Brain microvascular endothelial cell (primary cell): ENCODE measurements around the gene ANKRD12.

Experiments
- DNase-seq: peaks from one replicate; pipeline ENCODE4 v3.0.0-alpha.2; 2020
- H3K27ac ChIP-seq: fragments of 250-450 bp; sonication (Bioruptor Pico); 2 replicates; pipeline ENCODE4 v1.5.1; 2020; ENCODE audit warnings: mild to moderate bottlenecking, moderate library complexity
- H3K27me3 ChIP-seq: fragments of 250-450 bp; sonication (Bioruptor Pico); replicated peaks from 2 replicates; pipeline ENCODE4 v1.5.1; 2020; ENCODE audit warnings: mild to moderate bottlenecking
- H3K36me3 ChIP-seq: fragments of 250-450 bp; sonication (Bioruptor Pico); replicated peaks from 2 replicates; pipeline ENCODE4 v1.5.1; 2020; ENCODE audit warnings: mild to moderate bottlenecking
- H3K4me3 ChIP-seq: 2 replicates; pipeline ENCODE4 v1.5.1; 2011; ENCODE audit warnings: low read depth, mild to moderate bottlenecking, control low read depth, low read length, moderate library complexity
- CTCF ChIP-seq: IDR thresholded peaks from 2 replicates; pipeline ENCODE4 v1.5.1; 2011; ENCODE audit warnings: low read depth, mild to moderate bottlenecking, moderate library complexity, low read length, control low read depth, inconsistent platforms; ENCODE audit errors: missing control alignments
- in situ Hi-C: cut with HindIII; loops from 2 replicates; pipeline ENCODE4 v1.10.0; 2017; ENCODE audit warnings: low sequenced_read_pairs, low pct_ligation_motif_present

Gene ANKRD12

DNA sequence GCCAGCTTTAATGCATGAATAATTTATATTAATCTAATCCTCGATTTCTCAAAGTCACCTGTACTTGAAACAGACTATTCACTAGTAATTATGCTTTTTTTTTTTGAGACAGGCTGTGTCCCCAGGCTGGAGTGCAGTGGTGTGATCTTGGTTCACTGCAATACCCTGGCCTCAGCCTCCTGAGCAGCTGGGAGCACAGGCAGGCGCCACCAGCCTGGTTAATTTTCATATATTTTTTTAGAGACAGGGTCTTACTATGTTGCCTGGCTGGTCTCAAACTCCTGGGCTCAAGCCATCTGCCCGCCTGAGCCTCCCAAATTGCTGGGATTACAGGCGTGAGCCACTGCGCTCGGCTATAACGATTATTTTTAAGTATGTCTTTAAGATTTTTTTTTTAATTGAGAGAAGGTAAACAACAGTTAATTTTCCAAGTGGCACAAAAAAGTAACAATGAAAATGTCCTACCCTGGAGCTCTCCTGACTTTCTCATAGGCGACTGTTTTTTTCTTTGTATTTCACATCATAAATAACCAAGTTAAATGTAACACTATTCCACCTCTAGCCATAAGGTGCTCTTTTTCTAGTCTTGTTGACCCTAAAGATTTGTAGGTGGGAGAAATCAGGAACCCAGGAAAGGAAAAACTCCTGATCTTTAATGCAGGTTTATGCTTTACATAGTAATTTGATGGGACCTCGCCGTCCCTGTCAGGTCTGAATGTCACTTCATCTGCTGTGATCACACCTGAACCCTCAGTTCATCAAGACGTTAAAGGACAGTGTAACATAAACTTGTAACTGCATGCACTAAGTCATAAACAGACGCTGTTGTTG lies 1.3 kb upstream of the ANKRD12 start:
- no peaks in the 10 kb centered on the region for H3K27me3 ChIP-seq
- TF ChIP-seq CTCF = no peak
- peaks cover 6% of the 10 kb centered on the region for H3K36me3 ChIP-seq
- in situ Hi-C loops = no loop called here
- peak overlapping the region; percentile 82 for H3K4me3 ChIP-seq
- H3K27ac ChIP-seq = peak overlapping the region; percentile 96
- DNase-seq = no peak

- H3K27ac ChIP-seq = peak overlapping the region; percentile 96
- no peak for TF ChIP-seq CTCF
- DNase-seq = no peak
These were observed 668 bp upstream of the ANKRD12 start for GRCh38 chr18:9135912-9136314.

GRCh38 chr18:9137168-9138066 lies 836 bp downstream of the ANKRD12 start:
- peaks cover 3% of the 10 kb centered on the region for H3K36me3 ChIP-seq
- peak overlapping the region; percentile 84 for H3K4me3 ChIP-seq
- H3K27ac ChIP-seq = peak overlapping the region; percentile 96
- DNase-seq = peak; percentile 77
- TF ChIP-seq CTCF = no peak
- in situ Hi-C loops = no loop called here
- H3K27me3 ChIP-seq = no peaks in the 10 kb centered on the region

More at GRCh38 chr18:9135912-9136314, 668 bp upstream of the ANKRD12 start:
- peaks cover 6% of the 10 kb centered on the region for H3K36me3 ChIP-seq
- in situ Hi-C loops = no loop called here
- H3K27me3 ChIP-seq = no peaks in the 10 kb centered on the region
- peak overlapping the region; percentile 82 for H3K4me3 ChIP-seq

- Histone ChIP-seq H3K27me3 (no peaks in the 10 kb centered on the region), H3K36me3 (peaks cover 3% of the 10 kb centered on the region), H3K4me3 (no peak overlapping the region), H3K27ac (no peak overlapping the region)
- DNase-seq = no peak
- in situ Hi-C loops = no loop called here
- TF ChIP-seq CTCF = no peak
These were observed 2.9 kb downstream of the ANKRD12 start for GRCh38 chr18:9139400-9140039.

DNA sequence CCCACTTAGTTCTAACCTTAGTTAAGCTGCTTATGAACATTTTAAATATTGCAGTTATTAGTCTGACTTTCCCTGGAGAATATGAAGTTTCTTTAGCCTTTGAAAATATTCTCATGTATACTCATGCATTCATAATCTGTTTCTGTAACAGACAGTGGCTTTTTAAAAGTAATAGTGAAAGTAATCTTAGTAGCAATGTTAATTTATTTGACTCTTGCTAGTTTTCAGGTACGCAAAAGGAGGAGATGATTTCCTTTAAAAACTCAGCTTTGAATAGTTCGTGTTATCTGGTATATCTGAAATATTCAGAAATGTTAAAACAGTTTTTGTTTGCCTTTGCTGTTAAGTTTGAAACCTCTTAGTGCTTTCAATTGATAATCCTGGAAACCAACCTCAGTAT lies 3.8 kb downstream of the ANKRD12 start:
- Histone ChIP-seq H3K36me3 (peaks cover 3% of the 10 kb centered on the region), H3K27ac (no peak overlapping the region), H3K27me3 (no peaks in the 10 kb centered on the region), H3K4me3 (no peak overlapping the region)
- in situ Hi-C loops = no loop called here
- no peak for TF ChIP-seq CTCF
- DNase-seq = no peak
